ENCODE results near the gene AAGAB.

AAGAB gene

DNA sequence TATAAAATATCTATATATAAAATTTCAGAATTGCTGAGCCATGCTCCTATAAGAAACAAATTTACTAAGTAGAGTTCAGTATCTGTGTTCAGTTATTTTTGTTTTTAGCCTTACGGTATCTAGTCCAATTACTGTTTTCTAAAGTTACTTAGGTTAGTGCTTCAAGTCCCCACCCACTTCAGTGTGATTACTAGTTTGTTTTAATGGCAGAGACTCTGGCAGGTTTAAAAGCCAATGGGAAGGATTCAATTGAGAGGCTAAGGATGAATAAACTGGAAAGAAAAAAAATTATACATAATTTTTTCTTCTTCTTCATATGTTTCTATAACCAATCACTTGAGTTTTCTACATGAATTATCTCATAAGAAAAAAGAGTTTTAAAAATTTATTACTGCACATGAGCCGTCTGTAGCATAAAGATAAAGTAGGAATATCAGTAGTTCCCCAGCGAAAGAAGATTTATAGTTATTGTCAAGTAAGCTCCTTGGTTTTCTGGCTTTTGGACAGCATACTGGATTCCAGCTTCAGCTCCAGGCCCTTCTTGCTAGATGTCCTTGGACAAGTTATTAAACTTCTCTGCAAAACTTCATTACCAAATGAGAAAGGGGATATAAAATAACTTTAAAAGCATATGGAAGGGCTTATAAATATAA lies 46.8 kb downstream of the AAGAB start:
- DNase-seq: no peak

DNA sequence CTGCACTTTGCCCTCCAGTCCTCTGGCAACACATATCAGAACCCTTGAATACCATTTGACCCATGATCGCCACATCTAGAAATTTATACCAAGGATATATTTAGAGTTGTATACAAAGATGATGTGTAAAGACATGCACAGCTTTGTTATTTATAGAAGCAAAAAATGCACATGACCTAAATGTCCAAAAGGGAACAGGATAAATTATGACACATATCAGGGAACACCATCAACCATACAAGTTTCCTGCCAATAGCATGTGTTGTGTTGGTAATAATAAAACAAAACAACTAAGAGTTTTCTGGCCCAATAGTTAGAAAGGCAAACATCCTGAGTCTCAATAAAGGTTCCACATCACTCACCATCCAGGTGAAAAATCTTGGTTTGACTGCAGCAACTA lies 51.5 kb downstream of the AAGAB start:
- no peak for DNase-seq

- DNase-seq: no peak
Measured at GRCh38 chr15:67202091-67202490, 52.4 kb downstream of the AAGAB start.

DNA sequence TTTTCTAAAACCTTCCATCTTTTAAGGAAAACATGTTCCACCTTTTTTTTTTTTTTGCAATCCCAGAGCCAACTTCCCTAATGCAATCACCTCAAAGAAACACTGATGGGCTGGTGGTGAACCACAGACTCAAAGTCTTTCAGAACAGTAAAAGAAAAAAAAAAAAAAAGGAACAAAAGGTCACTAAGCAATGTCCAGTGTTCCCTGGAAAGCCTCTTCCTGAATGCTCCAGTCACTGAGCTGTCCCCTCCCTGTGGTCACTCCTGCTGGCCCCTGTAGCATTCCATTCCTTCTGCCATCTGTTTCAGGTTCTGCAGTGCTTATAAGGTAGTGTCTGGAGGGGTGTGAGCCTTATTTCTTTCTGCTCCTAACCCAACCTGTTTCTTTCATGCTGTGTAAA lies 53.3 kb downstream of the AAGAB start:
- DNase-seq: no peak

DNA sequence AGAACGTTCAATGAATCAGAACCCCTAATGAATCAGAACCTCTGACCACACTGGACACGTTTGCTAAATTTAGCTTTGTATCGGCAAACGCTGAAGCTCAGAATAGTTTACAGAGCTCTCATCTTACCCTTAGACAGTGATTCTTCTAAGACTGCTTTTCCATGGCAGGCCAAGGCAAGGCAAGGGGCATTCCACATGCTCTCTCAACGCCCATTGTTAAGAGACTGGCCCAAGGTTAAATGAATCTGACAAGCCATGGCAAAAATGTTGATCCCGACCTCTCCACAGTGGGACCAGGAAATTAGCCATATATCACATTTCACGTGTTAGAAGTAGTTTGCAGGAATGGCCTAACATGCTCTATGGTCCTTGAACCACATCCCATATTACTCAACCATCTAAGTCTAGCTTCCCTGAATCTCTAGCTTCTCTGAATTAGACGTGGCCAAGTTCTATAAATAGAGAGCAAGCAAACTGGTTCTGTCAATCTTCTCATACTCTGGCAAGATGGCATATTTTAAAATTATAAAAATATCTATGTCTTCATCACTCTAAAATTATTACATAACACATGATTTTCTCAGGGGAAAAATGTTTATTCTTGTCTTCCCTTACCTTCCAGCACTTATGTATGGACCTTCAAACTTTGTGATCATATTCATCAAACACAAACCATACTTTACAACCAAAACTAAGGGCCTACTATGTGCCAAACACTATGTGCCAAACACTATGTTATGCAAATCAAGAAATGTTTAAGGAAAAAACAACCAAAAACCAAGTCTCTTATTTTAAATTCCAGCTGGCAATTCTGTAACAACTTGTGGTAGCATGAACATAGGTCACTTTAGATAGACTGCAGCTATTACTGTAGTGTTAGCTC lies 54.3 kb downstream of the AAGAB start:
- DNase-seq: no peak

DNA sequence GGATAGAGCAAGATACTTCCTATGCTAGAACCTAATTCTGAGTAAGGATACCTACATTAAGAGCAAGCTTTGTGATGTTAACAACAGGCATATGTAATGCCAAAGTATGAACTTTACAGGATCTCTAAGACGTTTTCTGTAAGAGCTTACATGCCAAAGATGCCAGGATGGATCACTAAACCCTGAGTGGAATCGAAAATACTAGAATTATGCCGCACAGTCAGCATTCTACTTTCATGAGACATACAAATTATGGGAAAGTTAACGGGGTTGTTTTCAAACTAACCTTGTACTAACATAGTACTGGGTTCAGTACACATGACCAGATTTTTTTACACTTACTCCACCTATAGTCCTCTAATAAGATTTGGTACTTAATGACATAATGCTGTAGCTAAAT lies 55.1 kb downstream of the AAGAB start:
- DNase-seq: no peak

DNA sequence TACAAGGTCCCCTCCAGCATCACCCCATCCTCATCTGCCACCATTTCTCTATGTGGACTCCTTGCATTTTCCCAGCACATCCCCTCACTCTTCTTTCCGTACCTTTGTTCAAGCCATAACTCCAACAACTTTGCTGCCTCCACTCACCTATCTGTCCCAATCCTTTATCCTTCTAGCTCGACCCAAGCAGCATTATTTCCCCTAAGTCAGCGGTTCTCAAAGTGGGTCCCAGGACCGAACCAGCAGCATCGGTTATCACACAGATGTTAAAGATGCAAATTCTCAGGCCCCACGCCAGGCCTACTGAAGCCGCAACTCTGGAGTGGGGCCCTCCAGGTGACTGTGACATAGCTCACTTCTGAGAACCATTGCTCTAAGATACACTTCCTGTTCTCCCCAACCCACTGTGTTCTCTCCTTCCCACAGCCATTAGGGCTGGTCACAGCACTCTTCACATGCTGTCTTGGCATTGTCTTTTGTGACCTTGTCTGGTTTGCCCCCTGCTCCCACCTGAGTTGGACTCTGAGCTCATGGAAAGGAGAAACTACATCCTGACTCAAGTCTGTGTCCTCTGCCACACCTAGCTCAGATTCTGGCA lies 56.2 kb downstream of the AAGAB start:
- no peak for DNase-seq

DNA sequence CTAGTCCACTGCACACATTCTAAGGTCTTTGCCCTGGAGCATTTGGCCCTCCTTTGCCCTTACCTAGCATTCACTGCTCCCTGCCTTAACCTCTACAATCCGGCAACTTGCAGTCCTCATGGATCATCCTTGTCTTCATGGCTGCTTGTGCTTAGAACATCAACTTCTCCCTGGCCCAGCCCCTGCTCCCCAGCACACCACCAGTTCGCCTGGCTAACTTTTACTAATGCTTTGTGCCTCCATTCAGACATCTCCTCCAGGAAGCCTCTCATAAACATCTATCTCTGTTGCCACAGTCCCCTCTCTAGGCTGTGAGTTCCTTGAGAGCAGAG lies 57.1 kb downstream of the AAGAB start:
- no peak for DNase-seq

- DNase-seq: no peak
Measured at GRCh38 chr15:67196672-67197363, 57.6 kb downstream of the AAGAB start.

DNA sequence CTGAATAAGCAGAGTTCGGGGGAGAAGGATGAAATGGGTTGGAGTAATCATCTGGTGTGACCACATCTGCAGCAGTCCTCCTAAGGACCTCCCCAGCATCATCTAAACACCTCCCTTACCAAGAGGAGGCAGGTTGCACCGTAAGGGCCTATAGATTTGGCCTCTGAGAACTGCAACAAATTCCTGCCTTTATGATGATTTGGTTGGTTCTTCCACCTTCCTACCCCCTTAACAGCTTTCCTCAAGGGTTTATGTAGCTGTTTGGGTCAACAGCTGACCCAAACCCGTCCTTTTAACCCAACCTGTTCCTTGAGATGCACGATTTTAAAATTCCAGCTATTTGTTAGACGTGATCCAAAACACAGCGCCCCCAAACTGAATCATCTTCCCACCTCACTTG lies 58.2 kb downstream of the AAGAB start:
- DNase-seq: no peak

- no peak for DNase-seq
Measured at GRCh38 chr15:67195305-67195704, 59.2 kb downstream of the AAGAB start.

GRCh38 chr15:67194171-67195114 lies 60.0 kb downstream of the AAGAB start:
- DNase-seq: no peak

DNA sequence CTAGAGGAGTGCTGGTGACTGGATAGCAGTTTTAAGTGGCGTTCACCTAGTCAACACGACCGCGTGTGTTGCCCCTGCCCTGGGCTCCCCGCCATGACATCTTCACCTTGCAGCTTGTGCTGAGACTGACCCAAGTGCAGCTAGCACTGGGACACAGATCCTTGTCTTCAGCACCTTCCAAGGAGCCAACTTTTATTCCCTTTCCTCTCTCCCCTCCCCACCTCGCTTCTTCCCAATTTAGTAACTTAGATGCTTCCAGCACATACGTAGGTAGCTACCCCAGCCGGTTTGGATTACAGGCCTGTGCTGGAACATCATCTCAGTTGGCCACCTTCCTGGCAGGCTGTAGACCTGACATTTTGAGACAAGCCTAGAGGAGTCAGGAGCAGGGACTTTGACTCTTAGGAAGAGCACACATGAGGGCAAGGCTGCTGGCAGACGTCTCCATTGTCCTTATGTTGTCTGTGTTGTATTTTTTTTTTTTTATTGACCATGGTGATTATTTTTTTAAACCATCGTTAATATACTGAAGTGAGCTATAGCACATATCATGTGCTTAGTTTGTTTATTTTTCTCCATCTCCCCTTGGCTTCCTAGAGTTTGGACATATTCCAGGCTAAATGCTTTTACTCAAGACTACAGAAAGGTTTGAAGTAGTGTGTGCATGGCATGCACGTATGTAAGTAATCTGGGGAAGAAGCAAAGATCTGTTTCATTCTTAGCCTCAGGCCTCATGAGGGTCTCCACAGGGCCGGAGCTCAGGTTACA lies 61.1 kb downstream of the AAGAB start:
- no peak for DNase-seq

DNA sequence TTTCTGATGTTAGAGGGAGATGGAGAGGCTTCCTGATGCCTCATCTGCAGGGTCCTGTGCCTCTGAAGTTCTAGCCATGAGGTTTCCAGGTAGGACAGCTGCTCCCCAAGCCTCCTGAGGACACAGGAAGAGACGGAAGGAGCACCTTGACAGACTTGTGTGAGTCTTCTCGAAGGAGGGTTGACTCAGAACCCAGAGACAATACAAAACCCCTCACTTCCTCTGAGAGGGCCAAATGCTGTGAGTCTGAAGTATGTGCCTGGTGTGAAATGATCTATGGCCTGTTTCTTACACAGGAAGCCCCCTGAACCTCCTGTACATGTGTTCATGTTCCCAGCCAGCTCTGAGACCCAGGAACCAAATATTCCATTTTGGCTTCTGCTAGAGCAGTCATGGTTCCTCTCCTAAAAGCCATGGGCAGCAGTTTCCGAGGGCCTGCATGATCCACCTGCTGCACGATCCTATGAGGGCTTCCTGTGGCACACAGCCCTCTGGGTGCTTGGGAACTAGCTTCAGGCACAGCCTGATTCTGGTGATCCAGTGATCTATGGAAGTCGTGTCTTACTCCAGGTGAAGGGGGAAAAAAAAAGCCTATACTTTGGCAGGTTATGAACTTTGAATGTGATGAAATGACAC lies 62.2 kb downstream of the AAGAB start:
- DNase-seq: no peak

- no peak for DNase-seq
Measured at GRCh38 chr15:67190813-67191212, 63.6 kb downstream of the AAGAB start.

DNA sequence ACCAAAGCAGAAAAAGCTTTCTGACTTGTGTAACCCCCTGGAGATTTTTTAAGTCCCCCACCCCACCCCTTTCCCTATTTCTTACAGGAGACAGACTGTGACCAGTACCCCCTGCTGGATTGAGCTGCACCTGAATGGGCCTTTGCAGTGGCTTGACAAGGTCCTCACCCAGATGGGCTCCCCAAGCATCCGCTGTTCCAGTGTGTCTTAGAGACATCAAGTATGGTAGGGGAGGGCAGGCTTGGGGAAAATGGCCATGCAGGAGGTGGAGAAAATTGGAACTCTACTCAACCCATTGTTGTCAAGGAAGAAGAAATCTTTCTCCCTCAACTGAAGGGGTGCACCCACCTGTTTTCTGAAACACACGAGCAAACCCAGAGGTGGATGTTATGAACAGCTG lies 64.1 kb downstream of the AAGAB start:
- no peak for DNase-seq

- DNase-seq: no peak
Measured at GRCh38 chr15:67189326-67190051, 65.0 kb downstream of the AAGAB start.

DNA sequence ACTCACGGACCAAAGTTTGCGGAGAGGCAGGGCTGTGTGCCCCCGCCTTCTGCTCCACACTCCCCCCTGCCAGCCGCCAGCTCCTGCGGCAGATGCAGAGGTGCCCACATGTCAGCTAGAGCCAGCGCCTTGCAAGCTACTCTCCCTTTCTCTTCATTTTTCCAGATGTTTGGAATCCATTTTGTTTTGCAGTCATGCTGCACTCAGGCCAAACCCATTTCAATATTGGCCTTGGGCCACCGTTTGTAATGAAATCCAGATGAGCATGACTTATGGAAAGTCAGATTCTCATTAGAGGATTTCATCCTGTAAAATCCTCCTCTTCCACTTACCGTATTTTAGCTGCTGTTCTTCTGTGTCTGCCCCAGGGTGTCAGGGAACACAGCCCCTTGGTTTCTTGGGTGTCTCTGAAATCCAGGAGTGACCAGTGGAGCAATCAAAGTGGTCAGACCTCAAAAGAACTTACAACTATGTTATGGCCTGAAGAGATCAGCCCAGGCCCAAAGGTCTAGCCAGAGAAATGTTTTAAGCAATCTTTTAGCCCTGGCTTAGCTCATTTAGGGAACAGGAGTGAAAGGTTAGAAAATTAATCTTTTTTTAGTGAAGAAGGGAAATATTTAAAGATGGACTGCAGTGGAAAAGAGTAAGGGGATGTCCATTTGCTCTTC lies 65.8 kb downstream of the AAGAB start:
- no peak for DNase-seq

- DNase-seq: no peak
Measured at GRCh38 chr15:67187351-67187854, 67.1 kb downstream of the AAGAB start.

DNA sequence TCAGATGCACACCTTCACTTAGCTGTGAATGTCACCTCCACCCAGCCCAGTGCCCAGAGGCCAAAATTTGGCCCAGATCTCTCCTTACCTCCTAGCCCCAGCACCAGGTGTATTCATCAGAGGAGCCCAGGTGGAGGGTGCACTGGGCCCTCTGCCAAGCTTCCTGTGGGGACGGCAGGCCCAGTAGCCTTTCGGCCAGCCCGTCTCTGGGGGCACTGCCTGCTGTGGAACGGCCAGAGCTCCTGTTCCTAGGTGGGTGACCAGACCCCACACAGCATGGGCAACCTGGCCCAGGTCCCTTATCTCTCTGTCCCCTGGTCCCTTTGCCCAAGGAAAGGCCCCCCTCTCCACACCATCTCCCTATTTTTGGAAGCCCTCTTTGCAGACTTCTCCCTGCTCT lies 67.8 kb downstream of the AAGAB start:
- no peak for DNase-seq

Data from NCI-H446 treated with DMSO at 0.1 percent for 48 hours (cell line).